Kasumi-1 (cell line): ENCODE data around the gene BAD.
A peak's percentile ranks its signal among the peaks of the same experiment; 100 is the strongest.

Source experiments
- DNase-seq, 2 experiments: peaks; one replicate each; lab custom pipeline; 2025; lab: John Stamatoyannopoulos, UW

Gene BAD

DNA sequence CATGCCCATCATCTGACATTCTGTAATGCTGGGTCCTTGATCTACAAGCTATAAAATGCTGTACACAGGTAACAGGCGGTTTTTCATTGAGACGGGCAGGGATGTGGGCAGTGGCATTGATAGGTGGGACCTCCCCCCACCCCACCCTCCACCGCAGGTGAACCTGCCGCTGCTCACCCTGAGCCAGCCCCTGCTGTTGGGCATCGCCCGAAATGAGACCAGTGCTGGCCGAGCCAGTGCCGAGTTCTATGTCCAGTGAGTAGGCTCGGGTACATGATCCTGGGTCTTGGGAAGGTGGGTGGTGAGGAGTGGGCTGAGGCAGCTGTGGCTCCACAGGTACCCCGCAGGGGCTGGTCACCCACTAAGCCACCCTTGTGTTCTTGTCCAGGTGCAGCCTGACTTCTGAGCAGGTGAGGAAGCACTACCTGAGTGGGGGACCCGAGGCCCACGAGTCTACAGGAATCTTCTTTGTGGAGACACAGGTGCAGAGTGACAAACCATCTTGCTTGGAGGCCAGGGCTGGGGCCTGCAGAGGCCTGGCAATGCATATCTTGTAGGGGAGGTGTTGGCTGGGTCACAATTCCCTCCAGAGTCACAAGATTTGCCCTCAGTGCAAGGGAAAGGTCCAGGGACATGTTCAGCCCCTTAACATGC, 55.2 kb downstream of the BAD start:
- no peak for DNase-seq

DNA sequence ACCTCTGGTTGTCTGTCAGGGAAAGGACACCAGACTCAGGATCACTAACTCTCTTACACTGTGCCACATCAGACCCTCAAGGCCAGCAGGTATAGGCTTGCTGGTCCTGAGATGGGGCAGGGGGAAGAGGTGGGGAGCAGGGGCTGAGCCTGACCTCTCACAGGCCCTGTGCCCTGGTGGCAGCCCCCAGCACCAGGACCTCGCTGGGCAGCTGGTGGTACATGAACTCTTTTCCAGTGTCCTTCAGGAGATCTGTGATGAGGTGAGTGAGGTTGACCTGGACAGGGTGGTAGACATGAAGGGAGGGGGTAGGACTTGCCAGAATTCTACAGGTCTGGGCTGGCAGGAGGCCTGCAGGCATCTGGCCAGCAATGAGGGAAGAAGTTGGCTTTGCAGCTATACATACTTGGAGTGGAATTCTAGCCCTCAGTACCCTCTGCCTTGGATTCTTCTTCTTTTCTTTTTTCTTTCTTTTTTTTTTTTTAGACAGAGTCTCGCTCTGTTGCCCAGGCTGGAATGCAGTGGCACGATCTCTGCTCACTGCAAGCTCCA, 57.0 kb downstream of the BAD start:
- no peak for DNase-seq

DNA sequence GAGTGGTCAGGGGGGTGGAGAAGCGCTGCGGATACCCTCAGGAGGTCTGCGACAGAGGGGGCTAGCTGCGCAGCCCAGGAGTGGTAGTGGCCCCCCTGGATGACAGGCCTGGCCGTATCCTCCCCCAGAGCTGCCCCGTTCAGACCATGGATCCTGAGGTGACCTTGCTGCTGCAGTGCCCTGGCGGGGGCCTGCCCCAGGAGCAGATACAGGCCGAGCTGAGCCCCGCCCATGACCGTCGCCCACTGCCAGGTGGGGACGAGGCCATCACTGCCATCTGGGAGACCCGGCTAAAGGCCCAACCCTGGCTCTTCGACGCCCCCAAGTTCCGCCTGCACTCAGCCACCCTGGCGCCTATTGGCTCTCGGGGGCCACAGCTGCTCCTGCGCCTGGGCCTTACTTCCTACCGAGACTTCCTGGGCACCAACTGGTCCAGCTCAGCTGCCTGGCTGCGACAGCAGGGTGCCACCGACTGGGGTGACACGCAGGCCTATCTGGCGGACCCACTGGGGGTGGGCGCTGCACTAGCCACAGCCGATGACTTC, 57.9 kb downstream of the BAD start:
- DNase-seq: peak; percentile 76 to 77

DNA sequence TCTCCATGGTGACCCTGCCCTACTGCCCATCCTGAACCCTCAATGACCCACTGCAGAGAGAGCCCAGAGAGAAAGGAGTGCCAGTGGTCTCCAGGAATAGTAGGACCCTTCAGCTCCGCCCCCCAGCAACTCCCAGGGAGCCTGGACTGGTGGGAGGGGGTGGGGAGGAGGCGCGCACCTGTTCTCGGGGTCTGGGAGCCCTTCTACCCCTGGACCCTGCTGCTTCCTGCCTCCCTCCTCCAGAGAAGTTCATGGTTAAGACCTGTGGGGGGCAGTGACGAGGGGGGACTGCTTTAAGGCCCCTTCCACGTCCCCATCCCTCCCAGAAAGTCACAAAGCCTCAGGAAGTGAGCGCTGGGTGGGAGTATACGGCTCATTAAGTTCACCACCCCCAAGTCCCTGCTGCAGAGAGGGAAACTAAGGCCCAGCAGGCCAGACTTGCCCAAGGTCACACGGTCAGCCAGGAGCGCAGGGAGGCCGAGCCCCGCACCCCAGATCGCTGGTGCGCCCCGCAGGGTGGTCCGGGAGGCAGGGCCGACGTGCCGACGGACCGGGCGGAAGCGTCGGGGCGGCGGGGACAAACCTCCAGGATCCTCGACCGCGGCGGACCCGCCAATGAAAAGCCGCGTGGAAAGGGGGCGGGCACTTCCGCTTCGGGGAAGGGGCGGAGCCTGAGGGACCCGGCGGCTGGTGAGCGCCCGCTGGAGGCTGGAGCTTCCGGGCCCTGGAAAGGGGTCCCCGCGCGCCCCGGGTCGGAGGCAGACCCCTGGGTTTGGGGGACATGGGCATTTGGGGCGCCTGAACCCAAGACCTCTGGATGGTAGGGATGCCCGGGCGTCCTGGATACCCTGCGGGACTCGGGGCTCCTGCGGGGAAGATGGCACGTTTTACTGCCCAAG, 58.6 kb downstream of the BAD start, which contains the start of the genes NUDT22 and TRPT1:
Gene NUDT22, plus strand, starts transcription at position 667 of the 899 bp plus-strand sequence. CDS start 379 bp downstream, outside the sequence.
Gene TRPT1, minus strand, starts transcription at position 579 of the 899 bp plus-strand sequence. Its CDS starts 326 bp downstream, at position 253.
- DNase-seq: peak; percentile 78 to 80

DNA sequence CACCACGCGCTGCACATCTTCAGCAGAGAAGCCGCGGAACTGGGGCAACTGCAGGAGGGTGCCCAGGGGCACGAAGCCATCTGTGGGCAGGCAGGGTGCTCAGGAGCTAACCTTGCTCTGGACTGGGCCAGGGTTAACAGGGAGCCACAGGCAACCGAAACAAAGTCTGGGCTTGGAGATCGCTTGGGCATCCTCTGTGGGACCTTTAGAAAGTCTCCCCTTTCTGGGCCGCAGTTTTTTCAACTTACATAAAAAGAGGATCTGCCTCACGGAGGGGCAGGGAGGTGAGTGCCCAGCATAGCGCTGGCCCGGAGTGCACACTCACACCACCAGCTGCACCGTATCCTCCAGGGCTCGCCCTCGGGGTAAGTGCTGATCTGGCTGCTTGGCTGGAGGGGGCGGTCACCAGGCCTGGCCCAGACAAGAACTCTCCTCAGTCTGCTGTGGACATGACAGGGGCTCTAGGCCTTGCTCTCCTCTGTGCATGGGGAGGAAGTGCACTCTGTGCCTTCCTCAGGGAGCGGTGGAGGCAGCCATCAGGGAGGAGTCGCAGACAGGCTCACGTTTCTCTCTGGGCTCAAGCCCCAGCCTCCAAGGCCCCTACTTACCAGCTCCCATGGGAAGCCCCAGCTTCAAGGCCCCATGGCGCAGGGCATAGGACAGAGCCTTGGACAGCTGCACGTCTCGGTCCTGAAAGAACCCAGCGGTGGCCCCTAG, 59.4 kb downstream of the BAD start:
- no peak for DNase-seq

DNA sequence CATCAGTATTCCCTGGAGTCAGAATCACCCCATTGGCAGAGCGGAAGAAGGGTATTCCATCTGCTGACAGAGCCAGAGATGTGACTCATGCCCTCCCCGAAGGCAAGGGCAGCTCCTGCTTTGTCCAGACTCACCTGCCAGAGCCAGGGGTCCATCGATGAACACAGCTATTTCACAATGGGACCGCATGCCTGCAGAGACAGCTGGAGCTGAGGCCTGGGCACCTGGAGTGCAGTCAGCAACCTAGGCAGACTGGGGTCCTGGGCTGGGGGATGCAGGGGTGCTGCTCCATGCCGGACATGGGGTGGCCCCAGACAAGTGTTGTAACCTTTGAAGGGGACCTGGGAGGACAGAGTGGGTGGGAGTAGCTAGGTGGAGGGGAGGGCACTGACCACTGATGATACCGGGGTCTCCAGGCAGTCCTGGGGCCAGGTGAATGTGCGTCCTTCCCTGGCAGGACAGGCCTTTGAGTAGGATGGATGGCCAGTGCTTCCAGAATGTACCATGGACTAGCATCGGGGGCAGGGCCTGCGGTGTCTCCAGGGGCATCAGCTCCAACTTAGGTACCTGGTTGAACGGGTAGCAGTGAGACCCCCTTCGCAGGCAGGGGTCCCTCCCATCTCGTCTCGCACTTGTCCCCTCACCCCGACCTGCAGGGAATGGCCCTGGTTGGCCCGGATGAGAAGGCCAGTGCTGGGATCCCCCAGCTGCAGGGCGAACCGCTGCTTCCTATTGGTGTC, 60.1 kb downstream of the BAD start:
- DNase-seq: no peak

DNA sequence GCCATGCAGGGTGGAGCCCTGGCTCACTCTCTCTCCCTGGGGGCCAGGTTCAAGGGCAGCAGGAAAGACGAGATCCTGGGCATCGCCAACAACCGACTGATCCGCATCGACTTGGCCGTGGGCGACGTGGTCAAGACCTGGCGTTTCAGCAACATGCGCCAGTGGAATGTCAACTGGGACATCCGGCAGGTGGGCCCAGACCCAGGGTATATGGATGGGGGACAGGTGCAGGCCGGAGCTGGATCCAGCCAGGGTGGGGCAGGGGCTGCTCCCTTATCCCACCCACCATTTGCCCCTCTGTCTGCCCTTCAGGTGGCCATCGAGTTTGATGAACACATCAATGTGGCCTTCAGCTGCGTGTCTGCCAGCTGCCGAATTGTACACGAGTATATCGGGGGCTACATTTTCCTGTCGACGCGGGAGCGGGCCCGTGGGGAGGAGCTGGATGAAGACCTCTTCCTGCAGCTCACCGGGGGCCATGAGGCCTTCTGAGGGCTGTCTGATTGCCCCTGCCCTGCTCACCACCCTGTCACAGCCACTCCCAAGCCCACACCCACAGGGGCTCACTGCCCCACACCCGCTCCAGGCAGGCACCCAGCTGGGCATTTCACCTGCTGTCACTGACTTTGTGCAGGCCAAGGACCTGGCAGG, 61.3 kb downstream of the BAD start:
- DNase-seq: no peak

DNA sequence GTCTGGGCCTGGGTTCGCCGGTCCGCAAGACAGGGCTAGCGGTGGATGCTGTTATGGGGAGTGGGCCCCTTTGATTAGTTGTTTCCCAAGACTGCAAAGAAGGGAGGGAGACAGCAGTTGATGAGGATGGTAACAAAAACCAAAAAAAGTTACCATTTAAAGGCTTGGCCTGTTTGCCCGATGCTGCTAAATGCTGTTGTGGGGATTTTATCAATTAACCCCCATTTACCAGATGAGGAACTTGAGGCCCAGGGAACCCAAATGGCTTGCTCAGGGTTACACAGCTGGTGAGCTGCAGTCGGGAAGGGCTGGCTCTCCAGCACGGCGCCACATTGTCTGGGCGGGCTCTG, 61.8 kb downstream of the BAD start:
- no peak for DNase-seq

DNA sequence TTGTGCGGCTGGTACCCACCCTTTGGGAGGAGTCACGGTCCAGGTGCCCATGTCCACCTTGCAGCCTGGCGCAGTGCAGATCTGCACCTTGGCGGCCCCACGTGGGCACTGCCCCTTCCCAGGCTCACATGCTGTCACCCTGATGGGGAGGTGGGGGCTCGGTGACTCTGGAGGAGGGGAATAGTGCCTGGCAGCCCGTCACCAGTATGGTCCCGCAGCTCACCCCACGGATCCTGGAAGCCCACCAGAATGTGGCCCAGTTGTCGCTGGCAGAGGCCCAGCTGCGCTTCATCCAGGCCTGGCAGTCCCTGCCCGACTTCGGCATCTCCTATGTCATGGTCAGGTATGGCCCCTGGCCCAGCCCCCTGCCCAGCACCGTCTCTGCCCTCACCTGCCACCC, 63.7 kb downstream of the BAD start:
- no peak for DNase-seq

DNA sequence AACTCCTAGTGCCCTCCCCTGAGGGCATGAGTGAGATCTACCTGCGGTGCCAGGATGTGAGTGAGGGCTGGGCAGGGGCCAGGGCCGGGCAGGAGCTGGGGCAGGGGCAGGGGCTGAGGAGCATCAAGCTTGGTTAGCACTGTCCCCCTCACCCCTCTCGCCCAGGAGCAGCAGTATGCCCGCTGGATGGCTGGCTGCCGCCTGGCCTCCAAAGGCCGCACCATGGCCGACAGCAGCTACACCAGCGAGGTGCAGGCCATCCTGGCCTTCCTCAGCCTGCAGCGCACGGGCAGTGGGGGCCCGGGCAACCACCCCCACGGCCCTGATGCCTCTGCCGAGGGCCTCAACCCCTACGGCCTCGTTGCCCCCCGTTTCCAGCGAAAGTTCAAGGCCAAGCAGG, 64.2 kb downstream of the BAD start:
- DNase-seq: no peak
